22Rv1 (cell line): Measurements from ENCODE around the gene AKAP6.

Source experiments
- H3K27ac ChIP-seq: fragments of 450-650 bp; 2 replicates; pipeline ENCODE4 v1.5.1; 2017
- ZFX ChIP-seq: fragments of 450-650 bp; IDR thresholded peaks from 2 replicates; pipeline ENCODE4 v1.6.1; 2017; ENCODE audit warnings: antibody characterized with exemption, borderline replicate concordance
- TF ChIP-seq, protein P1 (sequence below): fragments of 450-650 bp; IDR thresholded peaks from 2 replicates; pipeline ENCODE4 v1.5.1; 2017; ENCODE audit warnings: mild to moderate bottlenecking

AKAP6 gene

DNA sequence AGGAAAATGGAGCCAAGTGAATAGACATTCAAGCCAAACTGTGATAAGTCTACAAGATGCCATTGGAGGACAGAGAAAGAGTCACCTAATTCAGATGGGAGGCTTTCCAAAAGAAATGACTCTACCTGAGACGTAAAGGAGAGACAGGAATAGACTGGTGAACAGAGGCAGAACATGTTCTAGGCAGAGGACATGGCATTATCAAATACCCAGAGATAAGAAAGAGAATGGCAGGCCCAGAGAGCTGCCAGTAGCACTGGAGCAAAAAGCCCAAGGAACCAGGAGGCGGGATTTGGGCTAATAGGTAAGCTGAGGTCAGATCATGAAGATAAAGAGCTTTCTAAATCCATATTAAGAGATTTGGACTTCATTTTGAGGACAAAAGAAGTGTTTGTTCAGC, 207.1 kb downstream of the AKAP6 start:
- TF ChIP-seq, protein P1, sequence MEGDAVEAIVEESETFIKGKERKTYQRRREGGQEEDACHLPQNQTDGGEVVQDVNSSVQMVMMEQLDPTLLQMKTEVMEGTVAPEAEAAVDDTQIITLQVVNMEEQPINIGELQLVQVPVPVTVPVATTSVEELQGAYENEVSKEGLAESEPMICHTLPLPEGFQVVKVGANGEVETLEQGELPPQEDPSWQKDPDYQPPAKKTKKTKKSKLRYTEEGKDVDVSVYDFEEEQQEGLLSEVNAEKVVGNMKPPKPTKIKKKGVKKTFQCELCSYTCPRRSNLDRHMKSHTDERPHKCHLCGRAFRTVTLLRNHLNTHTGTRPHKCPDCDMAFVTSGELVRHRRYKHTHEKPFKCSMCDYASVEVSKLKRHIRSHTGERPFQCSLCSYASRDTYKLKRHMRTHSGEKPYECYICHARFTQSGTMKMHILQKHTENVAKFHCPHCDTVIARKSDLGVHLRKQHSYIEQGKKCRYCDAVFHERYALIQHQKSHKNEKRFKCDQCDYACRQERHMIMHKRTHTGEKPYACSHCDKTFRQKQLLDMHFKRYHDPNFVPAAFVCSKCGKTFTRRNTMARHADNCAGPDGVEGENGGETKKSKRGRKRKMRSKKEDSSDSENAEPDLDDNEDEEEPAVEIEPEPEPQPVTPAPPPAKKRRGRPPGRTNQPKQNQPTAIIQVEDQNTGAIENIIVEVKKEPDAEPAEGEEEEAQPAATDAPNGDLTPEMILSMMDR: no peak
- no peak for TF ChIP-seq ZFX
- no peak overlapping the region for H3K27ac ChIP-seq

DNA sequence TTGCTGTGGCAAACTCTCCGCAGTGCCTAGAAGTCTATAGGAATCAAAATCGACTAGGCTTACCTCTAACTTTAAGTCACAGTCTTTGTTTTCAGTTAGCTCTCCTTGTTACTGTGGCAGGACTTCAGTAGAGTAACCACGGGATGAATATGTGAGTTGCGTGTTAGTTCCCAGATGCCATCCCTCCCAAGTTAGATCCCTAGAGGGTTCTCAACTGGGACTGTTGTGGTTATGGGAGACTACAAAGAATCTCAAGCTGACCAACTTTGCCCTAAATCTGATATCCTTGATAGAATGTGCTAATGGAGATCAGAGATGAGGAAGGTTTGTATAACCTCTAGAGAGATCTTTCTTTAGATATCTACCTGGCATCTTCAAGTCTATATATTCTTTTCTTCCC, 208.1 kb downstream of the AKAP6 start:
- H3K27ac ChIP-seq: no peak overlapping the region
- TF ChIP-seq ZFX: no peak
- TF ChIP-seq, protein P1: no peak

DNA sequence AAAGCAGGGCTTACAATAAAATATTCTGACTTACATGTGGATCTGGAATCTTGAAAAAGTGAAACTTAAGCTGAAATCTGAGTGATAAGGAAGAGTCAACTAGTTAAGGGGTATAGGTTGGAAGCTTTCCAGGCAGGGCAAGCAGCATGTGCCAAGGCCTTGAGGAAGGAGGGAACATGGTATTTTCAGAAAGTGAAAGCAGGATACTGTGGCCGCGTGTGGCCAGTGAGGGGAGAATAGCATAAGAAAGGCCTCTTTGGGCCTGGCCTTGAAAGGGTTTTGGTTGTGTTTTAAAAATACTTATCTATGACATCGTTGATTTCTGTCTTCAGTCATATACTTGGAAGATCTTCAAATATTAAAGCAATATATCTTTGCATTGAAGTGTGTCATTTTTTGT, 213.4 kb downstream of the AKAP6 start:
- no peak for TF ChIP-seq ZFX
- TF ChIP-seq, protein P1: no peak
- H3K27ac ChIP-seq: no peak overlapping the region

DNA sequence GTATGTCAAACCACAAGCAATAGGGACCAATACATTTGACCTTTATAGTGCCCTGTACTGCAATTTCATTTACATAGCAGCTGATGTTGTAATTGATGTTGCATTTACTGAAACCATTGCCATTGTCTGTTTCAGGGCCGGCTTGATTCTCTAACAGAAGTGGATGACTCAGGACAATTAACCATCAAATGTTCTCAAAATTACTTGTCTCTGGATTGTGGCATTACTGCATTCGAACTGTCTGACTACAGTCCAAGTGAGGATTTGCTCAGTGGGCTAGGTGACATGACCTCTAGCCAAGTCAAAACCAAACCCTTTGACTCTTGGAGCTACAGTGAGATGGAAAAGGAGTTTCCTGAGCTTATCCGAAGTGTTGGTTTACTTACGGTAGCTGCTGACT, 216.0 kb downstream of the AKAP6 start:
- TF ChIP-seq ZFX: no peak
- TF ChIP-seq, protein P1: no peak
- H3K27ac ChIP-seq: no peak overlapping the region

DNA sequence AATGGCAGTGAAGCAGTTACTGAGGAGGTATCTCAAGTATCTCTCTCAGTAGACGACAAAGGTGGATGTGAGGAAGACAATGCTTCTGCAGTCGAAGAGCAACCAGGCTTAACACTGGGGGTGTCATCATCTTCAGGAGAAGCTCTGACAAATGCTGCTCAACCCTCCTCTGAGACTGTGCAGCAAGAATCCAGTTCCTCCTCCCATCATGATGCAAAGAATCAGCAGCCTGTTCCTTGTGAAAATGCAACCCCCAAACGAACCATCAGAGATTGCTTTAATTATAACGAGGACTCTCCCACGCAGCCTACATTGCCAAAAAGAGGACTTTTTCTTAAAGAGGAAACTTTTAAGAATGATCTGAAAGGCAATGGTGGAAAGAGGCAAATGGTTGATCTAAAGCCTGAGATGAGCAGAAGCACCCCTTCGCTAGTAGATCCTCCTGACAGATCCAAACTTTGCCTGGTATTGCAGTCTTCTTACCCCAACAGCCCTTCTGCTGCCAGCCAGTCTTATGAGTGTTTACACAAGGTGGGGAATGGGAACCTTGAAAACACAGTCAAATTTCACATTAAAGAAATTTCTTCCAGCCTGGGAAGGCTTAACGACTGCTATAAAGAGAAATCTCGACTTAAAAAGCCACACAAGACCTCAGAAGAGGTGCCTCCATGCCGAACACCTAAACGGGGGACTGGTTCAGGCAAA, 216.6 kb downstream of the AKAP6 start:
- no peak overlapping the region for H3K27ac ChIP-seq
- TF ChIP-seq, protein P1: no peak
- TF ChIP-seq ZFX: no peak

DNA sequence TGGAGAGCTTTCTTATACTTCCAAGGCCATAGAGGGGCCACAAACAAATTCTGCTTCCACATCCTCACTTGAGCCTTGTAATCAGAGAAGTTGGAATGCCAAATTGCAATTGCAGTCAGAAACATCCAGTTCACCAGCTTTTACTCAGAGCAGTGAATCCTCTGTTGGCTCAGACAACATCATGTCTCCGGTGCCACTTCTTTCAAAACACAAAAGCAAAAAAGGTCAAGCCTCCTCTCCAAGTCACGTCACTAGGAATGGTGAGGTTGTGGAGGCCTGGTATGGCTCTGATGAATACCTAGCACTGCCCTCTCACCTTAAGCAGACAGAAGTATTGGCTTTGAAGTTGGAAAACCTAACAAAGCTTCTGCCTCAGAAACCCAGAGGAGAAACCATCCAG, 217.1 kb downstream of the AKAP6 start:
- H3K27ac ChIP-seq: no peak overlapping the region
- TF ChIP-seq ZFX: no peak
- TF ChIP-seq, protein P1: no peak

DNA sequence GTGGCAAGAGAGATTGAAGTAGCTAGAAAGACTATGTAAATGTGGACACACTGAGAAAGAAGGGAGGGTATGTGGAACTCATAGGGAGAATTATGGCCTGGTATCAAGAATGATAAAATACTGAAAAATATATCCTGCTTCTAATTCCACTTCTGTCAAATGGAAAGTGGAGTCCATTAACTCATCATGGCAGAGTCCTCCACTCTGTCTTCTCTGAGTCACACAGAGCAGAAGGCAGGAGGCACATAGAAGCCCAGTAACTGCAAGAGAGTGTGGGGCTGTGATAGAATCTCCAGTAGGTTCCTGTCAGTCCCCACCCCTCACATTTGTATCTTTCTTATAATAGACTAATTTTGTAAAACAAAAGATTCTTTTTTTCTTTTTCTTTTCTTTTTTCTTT, 223.7 kb downstream of the AKAP6 start:
- TF ChIP-seq, protein P1: no peak
- TF ChIP-seq ZFX: no peak
- no peak overlapping the region for H3K27ac ChIP-seq
